SU-DHL-6 (cell line): ENCODE data around the gene ERI2.

Experiments used
- H2AFZ ChIP-seq: fragments of 200-600 bp; sonication (generic); 2 replicates; pipeline ENCODE4 v1.6.1; 2014; ENCODE audit warnings: low read depth, mild to moderate bottlenecking, moderate library complexity, mixed read lengths, antibody characterized with exemption, low read length; ENCODE audit not compliant: severe bottlenecking
- H3F3A ChIP-seq: fragments of 200-600 bp; shearing (Covaris generic); 2 replicates; pipeline ENCODE4 v1.6.0; 2016; ENCODE audit warnings: antibody characterized with exemption, mild to moderate bottlenecking; ENCODE audit not compliant: insufficient read depth
- H3K27ac ChIP-seq: fragments of 200-600 bp; sonication (generic); 2 replicates; pipeline ENCODE4 v1.5.1; 2016; ENCODE audit warnings: low read depth, mild to moderate bottlenecking, low read length, moderate library complexity, mixed read lengths
- H3K27me3 ChIP-seq: fragments of 200-600 bp; sonication (generic), shearing (Covaris generic); 2 replicates; pipeline ENCODE4 v1.6.0; 2014; ENCODE audit warnings: mild to moderate bottlenecking, low read length
- H3K36me3 ChIP-seq: fragments of 200-600 bp; sonication (generic); 2 replicates; pipeline ENCODE4 v1.6.1; 2014; ENCODE audit warnings: mild to moderate bottlenecking, low read length, mixed read lengths
- H3K4me2 ChIP-seq: fragments of 300-600, 200-600 bp; shearing (Covaris generic), sonication (generic); 2 replicates; pipeline ENCODE4 v1.6.0; 2014; ENCODE audit warnings: low read length, low read depth, mild to moderate bottlenecking; ENCODE audit not compliant: poor library complexity, severe bottlenecking
- H3K4me3 ChIP-seq: fragments of 200-600 bp; sonication (generic); 2 replicates; pipeline ENCODE4 v1.5.1; 2014; ENCODE audit warnings: antibody characterized with exemption, low read length, mild to moderate bottlenecking, mixed read lengths; ENCODE audit not compliant: insufficient read depth, poor library complexity, severe bottlenecking
- H3K79me2 ChIP-seq: fragments of 200-600 bp; sonication (generic); 2 replicates; pipeline ENCODE4 v1.6.1; 2014; ENCODE audit warnings: mild to moderate bottlenecking, low read length, moderate library complexity; ENCODE audit not compliant: insufficient read depth
- H3K9ac ChIP-seq: fragments of 200-600 bp; sonication (generic); 2 replicates; pipeline ENCODE4 v1.7.0; 2014; ENCODE audit warnings: mild to moderate bottlenecking, low read length
- H3K9me2 ChIP-seq: fragments of 200-600 bp; sonication (generic); replicated peaks from 2 replicates; pipeline ENCODE4 v1.6.1; 2014; ENCODE audit warnings: low read length; ENCODE audit not compliant: insufficient read depth
- H3K9me3 ChIP-seq: fragments of 200-600 bp; sonication (generic); 2 replicates; pipeline ENCODE4 v1.6.1; 2014; ENCODE audit warnings: low read length, mixed read lengths; ENCODE audit not compliant: insufficient read depth
- H4K20me1 ChIP-seq: fragments of 200-600 bp; sonication (generic); 2 replicates; pipeline ENCODE4 v1.6.1; 2014; ENCODE audit warnings: low read depth, mild to moderate bottlenecking, antibody characterized with exemption, low read length, moderate library complexity, mixed read lengths
- EZH2phosphoT487 ChIP-seq: fragments of 200-600 bp; sonication (generic), shearing (Covaris generic); conservative IDR thresholded peaks from 2 replicates; pipeline ENCODE4 v1.6.1; 2018; ENCODE audit warnings: mild to moderate bottlenecking, antibody characterized with exemption, low read length, moderate library complexity, mixed read lengths
- TF ChIP-seq, protein P1 (sequence below): fragments of 200-600 bp; sonication (generic); IDR thresholded peaks from one replicate; pipeline ENCODE4 v1.5.1; 2017; ENCODE audit warnings: antibody characterized with exemption, mild to moderate bottlenecking, low read length, moderate library complexity; ENCODE audit not compliant: insufficient read depth, poor library complexity, severe bottlenecking

ERI2 gene

GRCh38 chr16:20849589-20850390 is 43.5 kb upstream of the ERI2 start:
- no peaks in the 10 kb centered on the region for H3K9me3 ChIP-seq
- no peak for TF ChIP-seq EZH2phosphoT487
- TF ChIP-seq, protein P1, sequence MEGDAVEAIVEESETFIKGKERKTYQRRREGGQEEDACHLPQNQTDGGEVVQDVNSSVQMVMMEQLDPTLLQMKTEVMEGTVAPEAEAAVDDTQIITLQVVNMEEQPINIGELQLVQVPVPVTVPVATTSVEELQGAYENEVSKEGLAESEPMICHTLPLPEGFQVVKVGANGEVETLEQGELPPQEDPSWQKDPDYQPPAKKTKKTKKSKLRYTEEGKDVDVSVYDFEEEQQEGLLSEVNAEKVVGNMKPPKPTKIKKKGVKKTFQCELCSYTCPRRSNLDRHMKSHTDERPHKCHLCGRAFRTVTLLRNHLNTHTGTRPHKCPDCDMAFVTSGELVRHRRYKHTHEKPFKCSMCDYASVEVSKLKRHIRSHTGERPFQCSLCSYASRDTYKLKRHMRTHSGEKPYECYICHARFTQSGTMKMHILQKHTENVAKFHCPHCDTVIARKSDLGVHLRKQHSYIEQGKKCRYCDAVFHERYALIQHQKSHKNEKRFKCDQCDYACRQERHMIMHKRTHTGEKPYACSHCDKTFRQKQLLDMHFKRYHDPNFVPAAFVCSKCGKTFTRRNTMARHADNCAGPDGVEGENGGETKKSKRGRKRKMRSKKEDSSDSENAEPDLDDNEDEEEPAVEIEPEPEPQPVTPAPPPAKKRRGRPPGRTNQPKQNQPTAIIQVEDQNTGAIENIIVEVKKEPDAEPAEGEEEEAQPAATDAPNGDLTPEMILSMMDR, result peak; percentile 97
- H2AFZ ChIP-seq, result no peak overlapping the region
- H3K9me2 ChIP-seq, result no peaks in the 10 kb centered on the region
- no peak overlapping the region for H3K4me2 ChIP-seq
- H3K27ac ChIP-seq, result no peak overlapping the region
- no peak overlapping the region for H3K4me3 ChIP-seq
- no peaks in the 10 kb centered on the region for H3F3A ChIP-seq
- H3K79me2 ChIP-seq, result no peaks in the 10 kb centered on the region
- no peak overlapping the region for H3K9ac ChIP-seq
- H3K36me3 ChIP-seq, result peaks cover 2% of the 10 kb centered on the region; the same call in 1 of the 2 replicates
- no peaks in the 10 kb centered on the region for H4K20me1 ChIP-seq
- no peaks in the 10 kb centered on the region for H3K27me3 ChIP-seq

DNA sequence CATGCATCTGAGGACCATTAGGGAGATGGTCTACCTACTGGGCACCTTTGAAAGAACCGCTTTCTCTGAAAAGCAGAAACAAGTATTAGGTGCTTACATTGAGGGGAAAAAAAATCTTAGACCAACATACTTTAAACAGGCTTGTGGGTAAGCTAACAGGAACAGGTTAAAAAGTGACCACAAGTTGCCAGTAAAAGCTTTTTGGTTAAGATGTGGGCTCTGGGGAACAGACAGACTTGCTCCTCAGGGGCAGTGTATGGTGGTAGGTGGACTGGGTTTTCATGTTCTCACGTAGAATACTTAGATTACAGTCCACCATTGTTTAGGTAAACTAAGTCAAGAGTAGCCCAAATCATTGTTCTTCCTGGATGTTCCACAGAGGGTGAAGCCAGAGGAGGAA is 41.3 kb upstream of the ERI2 start:
- no peak overlapping the region for H3K9ac ChIP-seq
- H3K27ac ChIP-seq, result no peak overlapping the region
- H4K20me1 ChIP-seq, result no peaks in the 10 kb centered on the region
- no peak overlapping the region for H3K4me3 ChIP-seq
- peaks cover 9% of the 10 kb centered on the region; the same call in 1 of the 2 replicates for H3K36me3 ChIP-seq
- H3K27me3 ChIP-seq, result no peaks in the 10 kb centered on the region
- no peak overlapping the region for H3K4me2 ChIP-seq
- H3K9me3 ChIP-seq, result no peaks in the 10 kb centered on the region
- H3K9me2 ChIP-seq, result no peaks in the 10 kb centered on the region
- H3F3A ChIP-seq, result no peaks in the 10 kb centered on the region
- no peak for TF ChIP-seq EZH2phosphoT487
- TF ChIP-seq, protein P1, result no peak
- H3K79me2 ChIP-seq, result no peaks in the 10 kb centered on the region
- H2AFZ ChIP-seq, result no peak overlapping the region

DNA sequence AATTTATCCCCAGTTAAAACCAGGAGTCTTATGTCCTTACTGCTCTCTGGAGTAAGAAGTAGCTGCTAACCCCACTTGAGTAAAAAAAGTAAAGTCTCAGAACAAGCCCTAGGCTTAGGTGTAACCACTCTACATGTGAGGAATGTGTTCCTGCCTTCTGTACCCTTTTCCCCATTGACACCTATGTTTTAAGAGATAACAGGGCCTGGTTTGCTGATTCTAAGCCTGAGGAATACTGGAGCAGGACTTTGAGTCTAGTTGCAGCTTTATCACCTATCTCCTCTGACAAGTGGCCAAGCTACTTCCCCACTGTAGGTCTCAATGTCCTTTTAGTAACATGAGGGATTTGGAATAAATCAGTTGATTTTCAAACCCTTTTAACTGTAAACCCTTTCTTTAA is 40.3 kb upstream of the ERI2 start:
- TF ChIP-seq, protein P1, result no peak
- TF ChIP-seq EZH2phosphoT487, result no peak
- no peak overlapping the region for H3K4me2 ChIP-seq
- H2AFZ ChIP-seq, result no peak overlapping the region
- H3F3A ChIP-seq, result no peaks in the 10 kb centered on the region
- no peak overlapping the region for H3K27ac ChIP-seq
- no peaks in the 10 kb centered on the region for H3K9me2 ChIP-seq
- H3K9me3 ChIP-seq, result no peaks in the 10 kb centered on the region
- no peaks in the 10 kb centered on the region for H4K20me1 ChIP-seq
- H3K4me3 ChIP-seq, result no peak overlapping the region
- no peaks in the 10 kb centered on the region for H3K27me3 ChIP-seq
- peaks cover 9% of the 10 kb centered on the region; the same call in 1 of the 2 replicates for H3K36me3 ChIP-seq
- no peak overlapping the region for H3K9ac ChIP-seq
- no peaks in the 10 kb centered on the region for H3K79me2 ChIP-seq
